Dendritic cell treated with granulocyte-macrophage colony-stimulating factor and Interleukin-4, amounts not matched to agents 40 ng/mL and 50 ng/mL, for 4 days (primary cell): ENCODE data around the gene ZNF772.

ENCODE experiments used
- H3K27ac Mint-ChIP-seq: one replicate; pipeline ENCODE4 v1.8.0; 2022; ENCODE audit warnings: mild to moderate bottlenecking, mixed read lengths
- H3K27me3 Mint-ChIP-seq: one replicate; pipeline ENCODE4 v1.8.0; 2022; ENCODE audit warnings: mild to moderate bottlenecking, mixed read lengths
- H3K36me3 Mint-ChIP-seq: one replicate; pipeline ENCODE4 v1.8.0; 2022; ENCODE audit warnings: low read depth, mixed read lengths
- H3K4me1 Mint-ChIP-seq: one replicate; pipeline ENCODE4 v1.8.0; 2022; ENCODE audit warnings: low read depth, mixed read lengths
- H3K4me3 Mint-ChIP-seq: one replicate; pipeline ENCODE4 v1.8.0; 2022; ENCODE audit warnings: mild to moderate bottlenecking, moderate library complexity, mixed read lengths
- H3K9me3 Mint-ChIP-seq: one replicate; pipeline ENCODE4 v1.8.0; 2022; ENCODE audit warnings: mixed read lengths
- intact Hi-C: fragments of 100-400 bp; cut with micrococcal nuclease; formaldehyde crosslinking; loops from one replicate; pipeline ENCODE4 v1.15.0; 2022

The ZNF772 gene

DNA sequence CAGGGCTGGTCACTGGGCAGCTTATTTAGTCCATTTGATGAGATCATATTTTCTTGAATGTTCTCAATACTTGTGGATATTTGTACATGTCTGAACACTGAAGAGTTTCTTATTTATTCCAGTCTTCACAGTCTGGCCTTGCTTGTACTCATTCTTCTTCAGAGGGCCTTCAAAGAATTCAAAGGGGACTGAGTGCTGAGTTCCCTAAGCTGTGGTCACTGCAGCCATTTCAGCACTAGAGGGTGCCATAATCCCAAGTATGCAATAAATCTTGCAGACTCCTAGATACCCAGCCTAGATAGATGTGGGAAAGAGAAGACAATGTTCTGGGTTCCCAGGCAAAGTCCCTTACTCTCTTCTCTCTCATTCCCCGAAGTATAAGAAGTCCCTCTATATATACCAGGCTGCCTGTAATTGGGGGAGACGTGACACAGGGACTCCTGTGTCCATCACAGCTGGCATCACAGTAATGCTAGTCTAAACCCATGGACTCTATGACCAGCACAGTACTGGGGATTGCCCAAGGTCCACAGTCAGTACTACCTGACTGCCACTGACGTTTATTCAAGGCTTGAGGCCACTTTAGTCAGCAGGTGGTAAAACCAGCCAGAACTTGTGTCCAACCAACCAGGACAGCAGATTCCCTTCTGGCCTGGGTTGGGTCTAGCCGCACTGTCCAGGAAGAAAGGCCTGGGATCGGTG, 11.5 kb downstream of the ZNF772 start:
- Mint-ChIP-seq H3K27ac (no peak overlapping the region), H3K9me3 (peaks cover 91% of the 10 kb centered on the region), H3K36me3 (peaks cover 33% of the 10 kb centered on the region), H3K4me1 (no peaks in the 10 kb centered on the region), H3K27me3 (no peaks in the 10 kb centered on the region), H3K4me3 (no peak overlapping the region)
- intact Hi-C loops = loop anchor here (10.0 kb wide), 1 partner anchor 689 kb away; the partner anchor contains the start of gene ZNF329

DNA sequence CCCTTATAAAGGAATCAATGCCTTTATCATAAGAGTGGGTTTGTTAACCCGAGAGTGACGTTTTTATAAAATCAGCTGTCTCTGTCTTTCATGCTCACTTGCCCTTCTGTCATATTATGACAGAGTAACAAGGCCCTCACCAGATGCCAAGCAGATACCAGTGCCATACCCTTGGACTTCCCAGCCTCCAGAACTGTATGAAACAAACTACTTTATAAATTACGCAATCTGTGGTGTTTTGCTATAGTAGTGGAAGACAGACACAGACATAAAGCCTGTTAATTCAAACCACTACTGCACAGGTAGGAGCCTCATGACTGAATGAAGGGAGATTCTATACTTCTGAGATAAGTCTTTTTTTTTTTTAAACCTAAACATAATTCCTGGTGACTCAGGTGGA, 25.1 kb downstream of the ZNF772 start:
- H3K4me3 Mint-ChIP-seq = no peak overlapping the region
- H3K4me1 Mint-ChIP-seq = no peaks in the 10 kb centered on the region
- H3K36me3 Mint-ChIP-seq = no peaks in the 10 kb centered on the region
- H3K27ac Mint-ChIP-seq = no peak overlapping the region
- no peaks in the 10 kb centered on the region for H3K27me3 Mint-ChIP-seq
- intact Hi-C loops = no loop called here
- H3K9me3 Mint-ChIP-seq = peaks cover 76% of the 10 kb centered on the region

DNA sequence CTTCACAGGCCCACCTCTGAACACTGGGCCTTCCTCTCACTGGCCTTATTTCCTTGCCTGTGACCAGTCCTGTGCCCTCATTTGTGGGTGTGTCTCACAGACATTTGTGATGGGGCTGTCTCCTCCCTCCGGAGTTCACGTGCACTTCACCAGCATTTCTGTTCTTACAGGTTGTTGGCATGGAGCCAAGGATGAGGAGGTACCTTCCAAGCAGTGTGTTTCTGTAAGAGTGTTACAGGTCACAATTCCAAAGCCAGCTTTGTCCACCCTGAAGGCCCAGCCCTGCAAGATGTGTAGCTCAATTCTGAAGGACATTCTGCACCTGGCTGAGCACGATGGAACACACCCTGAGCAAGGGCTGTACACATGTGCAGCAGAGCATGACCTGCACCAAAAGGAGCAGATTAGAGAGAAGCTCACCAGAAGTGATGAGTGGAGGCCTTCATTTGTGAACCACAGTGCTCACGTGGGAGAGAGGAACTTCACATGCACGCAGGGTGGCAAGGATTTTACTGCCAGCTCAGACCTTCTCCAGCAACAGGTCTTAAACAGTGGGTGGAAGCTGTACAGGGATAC, 34.2 kb downstream of the ZNF772 start:
- Mint-ChIP-seq H3K27me3 (no peaks in the 10 kb centered on the region), H3K4me1 (peaks cover 5% of the 10 kb centered on the region), H3K4me3 (no peak overlapping the region), H3K9me3 (peaks cover 83% of the 10 kb centered on the region), H3K36me3 (peaks cover 54% of the 10 kb centered on the region), H3K27ac (no peak overlapping the region)
- intact Hi-C loops = no loop called here

DNA sequence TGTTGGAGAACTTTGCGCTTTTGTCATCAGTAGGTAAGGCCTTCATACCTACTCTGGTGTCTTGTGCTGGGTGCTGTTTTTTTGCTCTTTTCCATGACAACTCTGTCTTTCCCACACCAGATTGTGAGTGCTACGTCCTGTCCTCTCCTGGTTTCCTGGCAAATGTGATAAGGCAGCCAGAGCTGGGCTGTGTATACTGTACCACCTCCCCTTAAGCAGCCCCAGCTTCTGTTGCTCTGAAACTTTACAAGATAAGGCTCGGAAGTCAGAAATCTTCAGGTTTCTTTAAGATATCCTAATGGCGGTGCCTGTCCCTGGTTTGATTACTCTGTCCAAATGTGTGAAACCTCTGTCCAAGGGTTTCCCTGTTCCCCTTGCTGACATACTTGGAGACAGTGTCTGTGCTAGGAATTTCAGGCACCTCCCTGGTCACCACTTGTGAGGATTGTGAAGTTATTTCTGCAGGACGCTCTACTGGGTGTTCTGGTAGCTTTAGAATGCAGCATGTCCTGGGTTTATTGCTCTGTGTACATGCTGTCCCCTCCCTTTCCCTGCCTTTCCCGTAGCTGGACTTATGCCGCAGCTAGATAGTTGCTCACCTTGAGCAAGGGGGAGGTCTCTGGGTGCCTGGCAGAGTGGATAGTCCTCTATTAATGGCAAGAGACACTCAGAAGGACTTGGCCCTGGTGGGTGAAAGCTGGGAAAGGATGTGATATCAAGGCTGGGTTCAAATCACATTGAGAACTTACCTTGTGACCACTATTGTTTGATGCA, 35.2 kb downstream of the ZNF772 start:
- no peaks in the 10 kb centered on the region for H3K27me3 Mint-ChIP-seq
- H3K36me3 Mint-ChIP-seq = peaks cover 56% of the 10 kb centered on the region
- H3K4me1 Mint-ChIP-seq = peaks cover 5% of the 10 kb centered on the region
- H3K4me3 Mint-ChIP-seq = no peak overlapping the region
- no peak overlapping the region for H3K27ac Mint-ChIP-seq
- intact Hi-C loops = no loop called here
- H3K9me3 Mint-ChIP-seq = peaks cover 85% of the 10 kb centered on the region

DNA sequence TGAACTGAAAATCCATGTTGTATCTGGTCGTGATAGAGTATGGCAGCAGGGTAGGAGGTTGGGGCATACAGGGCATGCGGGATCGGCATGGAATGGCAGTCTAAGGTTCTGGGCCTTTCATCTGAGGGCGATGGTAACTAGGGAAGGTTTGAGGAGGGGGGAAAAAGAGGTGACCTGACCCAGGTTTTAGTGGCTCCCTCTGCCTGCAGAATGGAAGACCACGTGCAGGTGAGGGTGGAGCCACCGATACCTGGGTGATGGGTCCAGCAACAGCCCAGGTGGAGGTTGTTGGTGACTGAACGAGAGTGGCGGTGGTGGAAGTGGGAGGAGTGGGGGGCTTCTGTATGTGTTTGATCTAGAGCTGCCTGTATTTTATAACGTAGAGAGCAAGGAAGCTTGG, 38.4 kb downstream of the ZNF772 start:
- intact Hi-C loops = loop anchor here (5.0 kb wide), 1 partner anchor 38 kb away; the partner anchor contains the start of gene ZNF772
- H3K4me1 Mint-ChIP-seq = peaks cover 26% of the 10 kb centered on the region
- no peak overlapping the region for H3K27ac Mint-ChIP-seq
- H3K9me3 Mint-ChIP-seq = peaks cover 67% of the 10 kb centered on the region
- no peak overlapping the region for H3K4me3 Mint-ChIP-seq
- H3K36me3 Mint-ChIP-seq = peaks cover 64% of the 10 kb centered on the region
- H3K27me3 Mint-ChIP-seq = no peaks in the 10 kb centered on the region

DNA sequence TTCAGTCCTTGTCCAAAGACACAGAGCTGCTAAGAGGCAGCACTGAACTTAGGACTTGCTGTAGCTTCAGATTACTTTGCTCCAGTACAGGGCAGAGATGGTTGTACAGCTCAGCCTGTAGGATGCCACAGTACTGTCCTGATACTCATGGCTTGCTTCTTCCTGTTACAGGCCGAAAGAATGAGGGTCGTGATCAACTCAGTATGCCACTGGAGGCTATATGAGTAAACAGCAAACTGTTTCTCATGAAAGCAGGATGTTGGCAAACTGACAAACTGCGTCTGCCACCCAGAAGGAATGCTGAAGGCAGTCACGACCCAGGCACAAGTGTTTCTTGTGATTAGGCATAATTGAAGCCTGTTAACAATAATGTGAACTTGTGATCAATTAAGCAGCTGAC, 39.4 kb downstream of the ZNF772 start:
- Mint-ChIP-seq H3K27ac (no peak overlapping the region), H3K4me1 (peaks cover 26% of the 10 kb centered on the region), H3K27me3 (no peaks in the 10 kb centered on the region), H3K9me3 (peaks cover 64% of the 10 kb centered on the region), H3K4me3 (no peak overlapping the region), H3K36me3 (peaks cover 54% of the 10 kb centered on the region)
- intact Hi-C loops = loop anchor here (5.0 kb wide), 1 partner anchor 39 kb away; the partner anchor contains the start of gene ZNF772

DNA sequence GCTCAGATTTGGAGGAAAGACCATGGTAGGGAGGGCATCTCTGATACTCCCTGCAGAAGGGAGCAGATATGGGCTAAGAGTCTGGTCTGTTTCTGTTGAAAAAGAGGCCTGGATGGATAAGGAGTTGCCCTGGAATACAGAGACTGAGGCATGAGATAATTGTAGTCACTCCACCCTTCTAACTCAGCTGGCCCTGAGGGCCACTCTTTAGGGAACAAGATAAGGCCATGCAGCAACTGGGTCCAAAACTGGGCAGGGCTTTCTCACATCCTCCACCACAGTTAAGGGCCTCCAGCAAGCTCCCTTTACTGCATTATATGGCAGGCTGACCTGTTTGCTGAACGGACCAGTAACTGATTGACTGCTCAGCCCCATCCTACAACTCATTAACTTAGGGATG, 40.9 kb downstream of the ZNF772 start:
- Mint-ChIP-seq H3K36me3 (peaks cover 47% of the 10 kb centered on the region), H3K27ac (no peak overlapping the region), H3K4me3 (peak overlapping the region; percentile 83), H3K4me1 (peaks cover 26% of the 10 kb centered on the region), H3K9me3 (peaks cover 61% of the 10 kb centered on the region), H3K27me3 (no peaks in the 10 kb centered on the region)
- intact Hi-C loops = loop anchor here (5.0 kb wide), 1 partner anchor 41 kb away; the partner anchor contains the start of gene ZNF772

DNA sequence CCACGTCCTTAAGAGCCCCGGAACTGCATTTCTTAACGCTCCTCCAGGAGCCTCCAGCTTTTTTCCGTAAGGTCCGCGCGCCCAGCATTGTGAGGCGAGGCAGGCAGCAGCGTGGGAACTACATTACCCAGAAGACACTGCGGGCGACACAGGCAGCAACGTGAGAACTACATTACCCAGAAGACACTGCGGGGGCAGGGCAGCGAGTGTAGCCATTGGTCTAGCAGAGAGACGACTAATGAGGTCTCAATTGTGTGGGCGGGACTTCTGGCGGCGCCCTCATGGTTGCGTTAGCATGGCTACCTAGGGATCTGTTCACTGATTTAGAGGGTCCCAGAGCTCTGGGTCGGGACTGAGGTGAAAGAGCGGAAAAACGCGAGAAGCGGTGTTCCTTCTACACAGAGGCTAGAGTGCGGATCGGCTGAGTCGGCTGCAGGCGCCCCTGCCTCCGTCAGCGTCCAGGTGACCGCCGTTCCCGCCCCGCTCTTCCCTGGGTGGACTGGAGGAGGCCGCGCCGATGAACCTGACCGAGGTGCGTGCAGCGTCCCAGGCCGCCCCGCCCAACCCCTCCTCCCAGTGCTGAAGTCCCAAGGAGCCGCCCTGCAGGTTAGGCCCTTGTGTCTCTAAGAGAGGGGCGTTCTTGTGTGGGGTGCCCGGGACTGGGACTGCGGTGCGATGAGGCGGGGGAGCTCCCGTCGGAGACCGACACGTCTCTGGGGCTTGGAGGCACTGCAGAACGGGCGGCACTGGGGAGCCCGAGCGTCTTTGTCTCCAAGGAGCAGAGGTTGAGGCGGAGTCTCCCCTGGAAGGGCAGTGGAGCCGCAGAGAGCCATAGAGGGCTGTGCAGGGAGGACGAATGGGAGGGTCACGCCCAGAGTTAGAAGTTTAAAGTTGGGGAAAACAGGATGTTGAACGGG, 42.0 kb downstream of the ZNF772 start, which contains the start of gene ZNF749:
TSS of gene ZNF749 (plus strand) at position 264 of the 917 bp plus-strand sequence. CDS start at position 518, 254 bp downstream.
- Mint-ChIP-seq H3K36me3 (peaks cover 43% of the 10 kb centered on the region), H3K4me3 (peak within 1 kb of the TSS; percentile 83), H3K4me1 (peaks cover 21% of the 10 kb centered on the region), H3K27me3 (no peaks in the 10 kb centered on the region), H3K27ac (peak within 1 kb of the TSS; percentile 76), H3K9me3 (peaks cover 61% of the 10 kb centered on the region)
- intact Hi-C loops = loop anchor here (1.0 to 5.0 kb wide), 3 partner anchors 24 to 46 kb away; partner anchors contain the start of genes ZNF17, ZNF548 and ZNF772

DNA sequence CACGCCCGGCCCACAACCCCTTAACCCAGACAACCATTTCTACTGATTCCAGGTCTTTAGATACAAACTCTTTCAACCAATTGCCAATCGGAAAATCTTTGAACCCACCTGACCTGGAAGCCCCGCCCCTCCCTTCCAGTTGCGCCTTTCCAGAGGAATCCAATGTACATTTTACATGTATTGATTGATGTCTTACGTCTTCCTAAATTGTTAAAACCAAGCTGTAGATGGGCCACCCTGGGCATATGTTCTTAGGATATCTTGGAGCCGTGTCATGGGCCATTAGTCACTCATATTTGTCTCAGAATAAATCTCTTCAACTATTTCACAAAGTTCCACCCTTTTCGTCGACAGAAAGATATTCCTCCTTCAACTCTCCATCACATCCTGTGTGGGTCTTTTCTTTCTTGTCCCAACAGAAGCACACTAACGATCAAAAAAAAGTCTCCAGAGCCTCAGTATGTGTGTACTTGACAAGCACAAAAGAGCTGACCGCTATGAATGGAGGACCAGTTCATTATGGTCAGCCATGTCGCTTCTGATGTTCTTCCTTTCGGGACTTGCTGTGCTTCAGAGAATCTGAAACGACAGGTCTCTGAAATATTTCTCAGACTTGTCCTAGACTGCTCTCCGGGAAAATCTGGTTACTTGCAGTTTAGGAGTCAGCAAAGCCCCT, 42.8 kb downstream of the ZNF772 start:
- Mint-ChIP-seq H3K36me3 (peaks cover 35% of the 10 kb centered on the region), H3K27me3 (no peaks in the 10 kb centered on the region), H3K4me3 (peak overlapping the region; percentile 83), H3K9me3 (peaks cover 60% of the 10 kb centered on the region), H3K4me1 (peaks cover 21% of the 10 kb centered on the region), H3K27ac (peak overlapping the region; percentile 76)
- intact Hi-C loops = loop anchor here (1.0 to 5.0 kb wide), 3 partner anchors 23 to 45 kb away; partner anchors contain the start of genes ZNF17, ZNF548 and ZNF772

DNA sequence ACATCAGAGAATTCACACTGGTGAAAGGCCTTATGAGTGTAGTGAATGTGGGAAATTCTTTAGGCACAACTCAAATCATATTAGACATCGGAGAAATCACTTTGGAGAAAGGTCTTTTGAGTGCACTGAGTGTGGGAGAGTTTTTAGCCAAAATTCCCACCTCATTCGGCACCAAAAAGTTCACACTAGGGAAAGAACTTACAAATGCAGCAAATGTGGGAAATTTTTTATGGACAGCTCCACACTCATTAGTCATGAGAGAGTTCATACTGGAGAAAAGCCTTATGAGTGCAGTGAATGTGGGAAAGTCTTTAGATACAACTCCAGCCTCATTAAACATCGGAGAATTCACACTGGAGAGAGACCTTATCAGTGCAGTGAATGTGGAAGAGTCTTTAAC, 56.3 kb downstream of the ZNF772 start:
- Mint-ChIP-seq H3K9me3 (peaks cover 73% of the 10 kb centered on the region), H3K4me1 (peaks cover 5% of the 10 kb centered on the region), H3K36me3 (peaks cover 59% of the 10 kb centered on the region), H3K27me3 (no peaks in the 10 kb centered on the region), H3K4me3 (no peak overlapping the region), H3K27ac (no peak overlapping the region)
- intact Hi-C loops = no loop called here

DNA sequence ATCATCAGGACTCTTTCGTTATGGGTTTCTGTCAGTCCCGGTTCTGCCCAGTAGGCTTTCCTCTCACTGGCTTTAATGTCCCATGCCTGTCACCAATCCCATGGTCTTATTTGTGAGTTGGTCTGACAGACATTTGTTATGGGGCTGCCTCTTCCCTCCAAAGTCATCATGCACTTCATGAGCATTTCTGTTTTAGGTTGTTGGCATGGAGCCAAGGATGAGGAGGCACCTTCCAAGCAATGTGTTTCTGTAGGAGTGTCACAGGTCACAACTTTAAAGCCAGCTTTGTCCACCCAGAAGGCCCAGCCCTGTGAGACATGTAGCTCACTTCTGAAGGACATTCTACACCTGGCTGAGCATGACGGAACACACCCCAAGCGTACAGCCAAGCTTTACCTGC, 57.9 kb downstream of the ZNF772 start:
- H3K4me1 Mint-ChIP-seq = peaks cover 5% of the 10 kb centered on the region
- no peak overlapping the region for H3K27ac Mint-ChIP-seq
- H3K36me3 Mint-ChIP-seq = peaks cover 75% of the 10 kb centered on the region
- intact Hi-C loops = no loop called here
- H3K9me3 Mint-ChIP-seq = peaks cover 78% of the 10 kb centered on the region
- no peaks in the 10 kb centered on the region for H3K27me3 Mint-ChIP-seq
- H3K4me3 Mint-ChIP-seq = no peak overlapping the region
